ENCODE data around the gene FCHSD1.
A peak's percentile ranks its signal among the peaks of the same experiment; 100 is the strongest.

The FCHSD1 gene

DNA sequence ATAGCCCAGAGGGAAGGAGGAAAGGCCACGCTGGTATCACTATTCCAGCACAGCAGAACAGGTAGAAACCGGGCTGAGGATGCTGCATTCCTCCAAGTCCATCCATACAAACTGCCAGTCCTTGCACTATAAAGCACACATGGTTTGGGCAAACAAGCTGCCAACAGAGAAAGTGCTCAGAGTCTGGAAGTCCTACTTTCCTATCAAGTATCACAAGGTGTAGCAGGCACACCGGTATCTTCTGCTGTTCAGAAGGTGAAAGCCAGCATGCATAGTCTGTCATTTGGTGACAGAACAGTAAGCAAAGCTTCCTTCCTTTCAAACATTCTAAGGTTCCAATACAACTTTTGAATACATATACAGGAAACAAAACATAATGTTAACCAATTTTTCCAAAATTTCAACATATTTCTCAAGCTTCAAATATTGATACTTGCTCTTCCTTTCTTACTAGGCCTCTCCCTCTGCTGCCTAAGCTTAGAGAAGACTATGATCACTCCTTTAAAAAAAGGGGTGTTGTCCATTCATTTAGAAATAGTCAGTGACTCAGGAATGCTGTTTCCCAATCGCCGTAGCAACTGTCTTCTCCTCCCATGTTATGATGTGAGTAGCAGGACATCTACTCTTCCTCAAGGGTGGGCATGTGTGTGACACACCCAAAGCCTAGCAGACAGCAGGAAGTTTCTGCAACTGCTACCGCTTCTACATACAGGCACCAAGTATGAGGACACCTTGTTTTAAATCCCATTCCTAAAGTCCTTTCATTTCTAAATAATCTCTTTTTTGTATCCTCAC, 47.1 kb downstream of the FCHSD1 start:
- no peak overlapping the region for H3K4me3 ChIP-seq (ENCODE audit: control insufficient read depth, low read depth, low read length)
- peak; percentile 97 for DNase-seq (ENCODE audit: low read depth)
- TF ChIP-seq, protein P1, sequence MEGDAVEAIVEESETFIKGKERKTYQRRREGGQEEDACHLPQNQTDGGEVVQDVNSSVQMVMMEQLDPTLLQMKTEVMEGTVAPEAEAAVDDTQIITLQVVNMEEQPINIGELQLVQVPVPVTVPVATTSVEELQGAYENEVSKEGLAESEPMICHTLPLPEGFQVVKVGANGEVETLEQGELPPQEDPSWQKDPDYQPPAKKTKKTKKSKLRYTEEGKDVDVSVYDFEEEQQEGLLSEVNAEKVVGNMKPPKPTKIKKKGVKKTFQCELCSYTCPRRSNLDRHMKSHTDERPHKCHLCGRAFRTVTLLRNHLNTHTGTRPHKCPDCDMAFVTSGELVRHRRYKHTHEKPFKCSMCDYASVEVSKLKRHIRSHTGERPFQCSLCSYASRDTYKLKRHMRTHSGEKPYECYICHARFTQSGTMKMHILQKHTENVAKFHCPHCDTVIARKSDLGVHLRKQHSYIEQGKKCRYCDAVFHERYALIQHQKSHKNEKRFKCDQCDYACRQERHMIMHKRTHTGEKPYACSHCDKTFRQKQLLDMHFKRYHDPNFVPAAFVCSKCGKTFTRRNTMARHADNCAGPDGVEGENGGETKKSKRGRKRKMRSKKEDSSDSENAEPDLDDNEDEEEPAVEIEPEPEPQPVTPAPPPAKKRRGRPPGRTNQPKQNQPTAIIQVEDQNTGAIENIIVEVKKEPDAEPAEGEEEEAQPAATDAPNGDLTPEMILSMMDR (conservative IDR thresholded peaks at IDR 0.05; ENCODE audit: control insufficient read depth, insufficient read depth, low read depth, low read length), result no peak

DNA sequence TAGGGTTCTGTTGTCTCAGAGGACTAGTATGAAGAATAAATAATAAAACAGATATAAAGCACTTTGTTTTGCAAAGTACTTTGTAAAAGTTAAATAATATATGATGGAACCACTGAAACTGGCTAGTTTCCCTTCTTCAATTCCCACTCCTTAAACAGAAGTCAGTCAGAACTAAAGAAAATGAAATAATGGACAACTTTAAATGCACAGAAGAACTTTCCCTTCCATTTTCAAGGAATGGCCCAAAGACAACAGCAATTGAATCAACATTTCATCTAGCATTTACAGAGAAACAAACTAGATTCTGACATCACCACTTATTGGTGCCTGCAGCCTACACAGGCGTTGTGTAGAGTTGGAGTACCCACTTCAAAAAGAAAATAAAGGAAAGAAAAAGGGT, 48.6 kb downstream of the FCHSD1 start:
- no peak overlapping the region for H3K4me3 ChIP-seq (ENCODE audit: control insufficient read depth, low read depth, low read length)
- TF ChIP-seq, protein P1 (conservative IDR thresholded peaks at IDR 0.05; ENCODE audit: control insufficient read depth, insufficient read depth, low read depth, low read length), result no peak
- DNase-seq (ENCODE audit: low read depth), result no peak

DNA sequence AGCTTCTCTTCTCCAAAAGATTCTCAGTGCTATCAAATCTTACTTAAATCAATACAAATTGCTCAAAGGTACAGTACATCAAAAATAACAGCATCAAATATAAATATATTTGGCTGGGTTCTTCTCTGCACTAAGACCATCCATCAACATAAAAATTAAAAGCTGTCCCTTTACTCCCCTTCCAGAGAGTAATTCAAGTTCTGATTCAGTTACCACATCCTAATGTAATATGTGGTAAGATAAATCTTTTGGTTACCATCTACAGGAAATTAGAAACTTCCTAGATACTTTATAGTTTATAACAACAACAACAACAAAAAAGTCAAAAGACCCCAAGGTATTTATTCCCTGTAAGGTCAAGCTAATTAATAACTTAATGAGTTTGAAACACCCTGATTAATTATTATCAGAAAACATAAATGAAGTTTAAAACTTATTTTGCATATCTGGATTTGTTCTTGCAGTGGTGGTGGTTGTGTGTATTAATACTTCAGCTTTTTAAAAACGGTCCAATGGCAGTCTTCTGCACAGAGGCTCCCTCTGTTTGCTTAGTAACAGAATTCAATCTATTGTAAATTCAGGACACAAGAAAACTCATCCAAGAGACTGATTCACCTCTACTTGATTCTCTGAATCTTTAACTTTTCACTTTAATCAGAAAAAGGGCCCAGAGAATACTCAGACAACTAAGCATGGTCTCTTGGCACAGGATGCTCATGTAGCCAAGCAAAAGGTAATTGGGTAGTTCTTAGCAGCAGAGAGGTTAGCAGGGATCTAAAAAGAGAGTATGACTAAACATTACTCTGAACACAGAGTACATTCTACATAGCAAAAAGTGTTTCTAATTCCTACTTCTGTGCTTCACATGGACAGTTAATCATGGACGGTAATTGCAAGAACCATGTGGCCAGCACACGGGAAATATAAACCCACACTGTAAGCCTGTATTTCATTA, 52.5 kb downstream of the FCHSD1 start:
- no peak overlapping the region for H3K4me3 ChIP-seq (ENCODE audit: control insufficient read depth, low read depth, low read length)
- TF ChIP-seq, protein P1 (conservative IDR thresholded peaks at IDR 0.05; ENCODE audit: control insufficient read depth, insufficient read depth, low read depth, low read length), result no peak
- DNase-seq (ENCODE audit: low read depth), result peak; percentile 84

DNA sequence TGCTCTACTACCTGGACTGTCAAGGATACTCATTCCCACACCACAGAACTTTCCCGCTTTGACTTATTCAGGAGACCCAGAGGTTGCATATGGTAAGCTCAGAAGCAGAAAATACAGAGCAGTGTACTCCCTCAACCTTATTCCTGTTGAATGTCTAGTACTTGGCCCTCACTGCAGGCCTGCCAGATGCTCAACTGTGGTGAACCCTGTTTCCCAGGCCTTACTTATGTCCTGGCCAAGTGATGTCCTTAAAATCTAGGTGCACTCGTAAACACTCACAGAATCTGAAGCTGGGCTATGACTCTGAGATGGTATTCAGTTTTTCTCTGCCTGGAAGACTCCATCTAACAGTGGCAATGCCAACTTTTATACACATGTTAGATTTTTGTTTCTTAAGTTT, 53.4 kb downstream of the FCHSD1 start:
- TF ChIP-seq, protein P1 (conservative IDR thresholded peaks at IDR 0.05; ENCODE audit: control insufficient read depth, insufficient read depth, low read depth, low read length), result no peak
- no peak for DNase-seq (ENCODE audit: low read depth)
- no peak overlapping the region for H3K4me3 ChIP-seq (ENCODE audit: control insufficient read depth, low read depth, low read length)

DNA sequence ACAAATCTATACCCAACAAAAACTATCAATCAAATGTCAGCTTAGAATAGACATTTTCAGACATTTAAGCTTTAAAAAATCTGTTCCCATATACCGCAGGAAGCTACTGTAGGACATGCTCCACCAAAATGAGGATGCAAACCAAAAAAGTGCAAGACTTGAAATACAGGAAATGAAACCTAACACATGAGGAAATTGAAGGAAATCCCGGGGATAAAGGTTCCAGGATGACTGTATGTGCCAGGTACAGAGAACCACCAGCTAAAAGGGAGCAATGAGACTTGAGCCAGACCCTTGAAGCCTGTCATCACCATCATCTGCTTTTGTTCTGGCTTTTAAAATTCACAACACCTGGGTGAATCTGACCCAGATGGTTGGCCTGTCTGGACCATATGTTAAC, 53.8 kb downstream of the FCHSD1 start:
- no peak for DNase-seq (ENCODE audit: low read depth)
- TF ChIP-seq, protein P1 (conservative IDR thresholded peaks at IDR 0.05; ENCODE audit: control insufficient read depth, insufficient read depth, low read depth, low read length), result no peak
- no peak overlapping the region for H3K4me3 ChIP-seq (ENCODE audit: control insufficient read depth, low read depth, low read length)

DNA sequence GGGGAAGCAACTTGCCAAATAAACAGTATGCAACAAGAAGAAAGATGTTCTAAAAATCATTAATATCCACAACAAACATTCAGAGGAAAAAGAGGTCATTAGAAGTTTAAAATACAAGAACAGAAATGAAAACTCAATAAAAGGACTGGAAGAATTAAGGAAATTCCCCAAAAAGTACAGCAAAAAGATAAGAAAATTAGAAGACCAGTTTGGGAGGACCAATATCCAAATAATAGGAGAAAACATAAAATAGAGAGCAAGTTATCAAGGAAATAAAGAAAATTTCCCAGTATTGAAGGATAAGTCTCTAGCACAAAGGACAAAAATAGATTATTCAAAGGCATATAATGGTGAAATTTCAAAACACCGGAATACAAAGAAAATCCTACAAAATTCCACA, 54.4 kb downstream of the FCHSD1 start:
- H3K4me3 ChIP-seq (ENCODE audit: control insufficient read depth, low read depth, low read length), result no peak overlapping the region
- DNase-seq (ENCODE audit: low read depth), result no peak
- TF ChIP-seq, protein P1 (conservative IDR thresholded peaks at IDR 0.05; ENCODE audit: control insufficient read depth, insufficient read depth, low read depth, low read length), result no peak

Measured in fibroblast of mammary gland (primary cell).